Esophagus squamous epithelium (tissue), 4 donors: ENCODE results near the gene GLRA1.
"Not testable (repeated sequence)": the region's sequence is repeated elsewhere in the genome, so short reads cannot be mapped to it uniquely, and the experiment has no call there.

Source experiments
- POLR2A ChIP-seq, 4 donors: fragments of 450-650 bp; IDR thresholded peaks; one replicate each; pipeline ENCODE4 v1.6.1; 2017; ENCODE audit warnings: antibody characterized with exemption in 4 of 4, mild to moderate bottlenecking in 4 of 4, moderate library complexity in 3 of 4
- TF ChIP-seq, protein P1 (sequence below), 6 experiments: fragments of 450-650 bp in 4 of 6; fragments of 200-600 bp in 2 of 6; sonication (generic) in 2 of 6; IDR thresholded peaks; one replicate each; pipeline ENCODE4 v1.5.1; 2016 to 2019; ENCODE audit warnings: antibody characterized with exemption in 6 of 6, mild to moderate bottlenecking in 4 of 6, moderate library complexity in 4 of 6

DNA sequence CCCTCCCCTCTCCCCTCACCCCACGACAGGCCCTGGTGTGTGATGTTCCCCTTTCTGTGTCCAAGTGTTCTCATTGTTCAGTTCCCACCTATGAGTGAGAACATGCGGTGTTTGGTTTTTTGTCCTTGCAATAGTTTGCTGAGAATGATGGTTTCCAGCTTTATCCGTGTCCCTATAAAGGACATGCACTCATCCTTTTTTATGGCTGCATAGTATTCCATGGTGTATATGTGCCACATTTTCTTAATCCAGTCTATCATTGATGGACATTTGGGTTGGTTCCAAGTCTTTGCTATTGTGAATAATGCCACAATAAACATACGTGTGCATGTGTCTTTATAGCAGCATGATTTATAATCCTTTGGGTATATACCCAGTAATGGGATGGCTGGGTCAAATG lies 63.8 kb downstream of the GLRA1 start:
- TF ChIP-seq, protein P1, sequence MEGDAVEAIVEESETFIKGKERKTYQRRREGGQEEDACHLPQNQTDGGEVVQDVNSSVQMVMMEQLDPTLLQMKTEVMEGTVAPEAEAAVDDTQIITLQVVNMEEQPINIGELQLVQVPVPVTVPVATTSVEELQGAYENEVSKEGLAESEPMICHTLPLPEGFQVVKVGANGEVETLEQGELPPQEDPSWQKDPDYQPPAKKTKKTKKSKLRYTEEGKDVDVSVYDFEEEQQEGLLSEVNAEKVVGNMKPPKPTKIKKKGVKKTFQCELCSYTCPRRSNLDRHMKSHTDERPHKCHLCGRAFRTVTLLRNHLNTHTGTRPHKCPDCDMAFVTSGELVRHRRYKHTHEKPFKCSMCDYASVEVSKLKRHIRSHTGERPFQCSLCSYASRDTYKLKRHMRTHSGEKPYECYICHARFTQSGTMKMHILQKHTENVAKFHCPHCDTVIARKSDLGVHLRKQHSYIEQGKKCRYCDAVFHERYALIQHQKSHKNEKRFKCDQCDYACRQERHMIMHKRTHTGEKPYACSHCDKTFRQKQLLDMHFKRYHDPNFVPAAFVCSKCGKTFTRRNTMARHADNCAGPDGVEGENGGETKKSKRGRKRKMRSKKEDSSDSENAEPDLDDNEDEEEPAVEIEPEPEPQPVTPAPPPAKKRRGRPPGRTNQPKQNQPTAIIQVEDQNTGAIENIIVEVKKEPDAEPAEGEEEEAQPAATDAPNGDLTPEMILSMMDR (IDR thresholded peaks at IDR 0.05) = not testable (repeated sequence)
- TF ChIP-seq POLR2A (IDR thresholded peaks at IDR 0.05) = not testable (repeated sequence)
